K562 (cell line): ENCODE data around the gene CCDC196. TPM values are rescaled to one million over a fixed set of nuclear protein-coding genes. Genes with fewer than 3 reads are reported as not detected.

Experiments used
- ARID4B ChIP-seq: sonication (generic); formaldehyde crosslinking; IDR thresholded peaks from 2 replicates; pipeline ENCODE4 v1.8.0; 2022; ENCODE audit warnings: mild to moderate bottlenecking, missing genetic modification reagents
- CBFA2T3 ChIP-seq: fragments of 450-650 bp; IDR thresholded peaks from 2 replicates; pipeline ENCODE4 v1.6.1; 2017
- CEBPB ChIP-seq: fragments of 450-650 bp; IDR thresholded peaks from 2 replicates; pipeline ENCODE4 v1.6.1; 2016; ENCODE audit warnings: missing genetic modification characterization, missing compliant biosample characterization
- ILK ChIP-seq: fragments of 450-650 bp; IDR thresholded peaks from 2 replicates; pipeline ENCODE4 v1.6.1; 2016; ENCODE audit warnings: missing genetic modification characterization, low read depth, mild to moderate bottlenecking, missing compliant biosample characterization, moderate library complexity, borderline replicate concordance
- MITF ChIP-seq: IDR thresholded peaks from 2 replicates; pipeline ENCODE4 v1.6.1; 2014; ENCODE audit warnings: antibody characterized with exemption
- RBM17 ChIP-seq: fragments of 200-400 bp; formaldehyde crosslinking; IDR thresholded peaks from 2 replicates; pipeline ENCODE4 v1.6.1; 2017; ENCODE audit warnings: low read depth, mild to moderate bottlenecking, low read length, borderline replicate concordance
- SOX6 ChIP-seq: fragments of 450-650 bp; IDR thresholded peaks from 2 replicates; pipeline ENCODE4 v1.6.1; 2014; ENCODE audit warnings: mild to moderate bottlenecking
- TCF3 ChIP-seq: sonication (generic); formaldehyde crosslinking; IDR thresholded peaks from 2 replicates; pipeline ENCODE4 v1.4.0; 2020; ENCODE audit warnings: mild to moderate bottlenecking, missing genetic modification reagents
- XRCC4 ChIP-seq: IDR thresholded peaks from one replicate; pipeline ENCODE4 v1.6.1; 2011; ENCODE audit not compliant: insufficient read depth, insufficient read length; ENCODE audit errors: extremely low read depth
- ZBTB9 ChIP-seq: fragments of 450-650 bp; formaldehyde crosslinking; IDR thresholded peaks from 2 replicates; pipeline ENCODE4 v1.4.0; 2020; ENCODE audit warnings: mild to moderate bottlenecking, moderate library complexity
- ZNF263 ChIP-seq: sonication (generic); formaldehyde crosslinking; IDR thresholded peaks from 2 replicates; pipeline ENCODE4 v1.8.0; 2022; ENCODE audit warnings: mild to moderate bottlenecking, missing genetic modification reagents, borderline replicate concordance
- polyA plus RNA-seq, 8 experiments: library from polyadenylated mRNA; depleted of rRNA in 4 of 8; stranded (reverse) in 5 of 8; unstranded in 3 of 8; fragments of >200 nt; fragmentation: Nextera tagmentation in 2 of 8; fragmentation: Illumina TruSeq in 1 of 8; extraction: Ambion mirVana in 2 of 8; extraction: Trizol in 1 of 8; gene quantifications; 2 replicates each; pipeline versions ENCODE4 v1.2.1 to v1.2.3, GENCODE V29; 2011 to 2014; ENCODE audit warnings: inconsistent platforms in 1 of 8, missing spikeins in 1 of 8
- total RNA-seq, 7 experiments: library from RNA; depleted of rRNA in 6 of 7; stranded (reverse); fragments of >200 nt in 6 of 7; fragmentation: Illumina TruSeq in 2 of 7; extraction: Trizol in 2 of 7; gene quantifications; 2 replicates each; pipeline versions ENCODE4 v1.2.1 to v1.2.3, GENCODE V29; 2011 to 2021; ENCODE audit warnings: low replicate concordance in 1 of 7

CCDC196 gene
- total and polyA plus RNA-seq, 9 of the 15 experiments (the other 6 are each of a cell fraction or from before 2014, with no cell fraction given) = not detected

- no peak for TF ChIP-seq ARID4B (CRISPR knock-in tag)
- TF ChIP-seq RBM17 = no peak
- no peak for TF ChIP-seq ILK (tag)
- TF ChIP-seq SOX6 = no peak
- no peak for TF ChIP-seq ZBTB9 (CRISPR knock-in tag)
- no peak for TF ChIP-seq XRCC4
- no peak for TF ChIP-seq CEBPB (tag)
- no peak for TF ChIP-seq ZNF263 (CRISPR knock-in tag)
- no peak for TF ChIP-seq MITF
- no peak for TF ChIP-seq TCF3 (CRISPR knock-in tag)
- no peak for TF ChIP-seq CBFA2T3
Observed at GRCh38 chr14:66503532-66503931, 17.4 kb downstream of the CCDC196 start (continued).
